Esophagus mucosa (tissue), 1 donor: ENCODE measurements around the gene ZFYVE1. TPM values are rescaled to one million over a fixed set of nuclear protein-coding genes. Genes with fewer than 3 reads are reported as not detected.

ENCODE experiments used
- total RNA-seq: library from RNA; stranded (reverse); gene quantifications from one replicate; pipeline ENCODE4 v1.2.4, GENCODE V29; 2023
- donor health status: DM: yes; HTN: yes; CAD: no.

Gene ZFYVE1
- total RNA-seq, 1 donor from 2014 or later, result 10.7 TPM

Other genes with a start within 250 kb of the ZFYVE1 start
- gene DPF3, start 133.0 kb downstream of the ZFYVE1 start, total RNA-seq, result 1.1 TPM
- 9.6 TPM for gene DCAF4, start 100.6 kb downstream of the ZFYVE1 start, total RNA-seq
- gene RBM25, start 31.4 kb upstream of the ZFYVE1 start, total RNA-seq, result 35.1 TPM
- 48.3 TPM for gene PSEN1, start 109.4 kb upstream of the ZFYVE1 start, total RNA-seq
- 5.1 TPM for gene PAPLN, start 210.4 kb upstream of the ZFYVE1 start, total RNA-seq